GM12878 (cell line): Measurements from ENCODE around the gene NPLOC4.

Source experiments
- CEBPB ChIP-seq, 2 experiments: fragments of 150-350 bp in 1 of 2; IDR thresholded peaks; 2 replicates each; pipeline ENCODE4 v1.6.1; 2012 to 2014; ENCODE audit warnings: low read depth in 2 of 2, low read length in 2 of 2, borderline replicate concordance in 1 of 2, inconsistent platforms in 1 of 2
- POLR2A ChIP-seq: IDR thresholded peaks from 2 replicates; pipeline ENCODE4 v1.6.1; 2011; ENCODE audit warnings: low read depth, mild to moderate bottlenecking, low read length
- SMAD1 ChIP-seq: fragments of 450-650 bp; IDR thresholded peaks from 2 replicates; pipeline ENCODE4 v1.6.1; 2018; ENCODE audit warnings: mild to moderate bottlenecking, low read depth; ENCODE audit not compliant: partially characterized antibody
- SMC3 ChIP-seq: IDR thresholded peaks from 2 replicates; pipeline ENCODE4 v1.6.1; 2011; ENCODE audit warnings: low read length, improper control_type of control experiment, borderline replicate concordance

DNA sequence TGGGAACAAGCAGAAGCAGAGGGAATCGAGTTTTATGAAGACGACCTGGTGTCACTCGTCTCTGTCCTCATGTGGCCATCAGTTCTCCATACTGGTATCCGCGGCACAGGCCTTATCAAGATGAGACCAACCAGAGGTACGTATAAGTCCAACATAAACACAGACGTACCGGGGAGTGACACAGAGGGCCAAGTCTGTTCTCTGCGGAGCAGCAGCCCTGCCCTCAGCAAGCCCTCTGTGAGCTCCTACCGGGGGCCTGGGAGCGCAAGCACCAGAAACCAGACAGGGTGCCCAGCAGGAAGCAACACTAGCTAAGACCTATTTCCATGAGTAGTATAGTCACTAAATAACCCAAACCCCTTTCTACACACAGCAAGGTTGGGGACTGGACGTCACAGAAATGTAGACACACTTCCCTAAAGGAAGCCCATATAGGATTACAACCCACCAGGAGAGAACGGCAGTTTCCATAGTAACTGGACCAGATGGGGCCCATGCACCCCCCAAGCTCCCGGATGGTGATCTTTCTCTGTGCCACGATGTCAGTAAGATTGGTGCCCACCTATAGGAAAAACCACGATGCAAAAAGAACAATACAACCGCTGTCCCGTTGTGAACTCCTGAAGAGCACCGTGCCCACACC, 45.8 kb upstream of the NPLOC4 start:
- TF ChIP-seq POLR2A, result no peak
- no peak for TF ChIP-seq CEBPB (IDR thresholded peaks at IDR 0.05; ENCODE audit: borderline replicate concordance in 1 of 2, low read depth in 2 of 2, low read length in 2 of 2)
- TF ChIP-seq SMC3, result no peak
- no peak for TF ChIP-seq SMAD1
